Upper lobe of left lung (tissue), 4 donors: ENCODE results near the gene FBF1.

Source experiments
- CTCF ChIP-seq, 6 experiments: fragments of 450-650 bp in 4 of 6; fragments of 200-600 bp in 2 of 6; sonication (generic) in 2 of 6; IDR thresholded peaks; one replicate each; pipeline ENCODE4 v1.5.1; 2016 to 2019; ENCODE audit warnings: antibody characterized with exemption in 6 of 6
- POLR2A ChIP-seq, 4 donors: fragments of 450-650 bp; IDR thresholded peaks; one replicate each; pipeline ENCODE4 v1.5.1; 2016 to 2017; ENCODE audit warnings: antibody characterized with exemption in 4 of 4, mild to moderate bottlenecking in 2 of 4

DNA sequence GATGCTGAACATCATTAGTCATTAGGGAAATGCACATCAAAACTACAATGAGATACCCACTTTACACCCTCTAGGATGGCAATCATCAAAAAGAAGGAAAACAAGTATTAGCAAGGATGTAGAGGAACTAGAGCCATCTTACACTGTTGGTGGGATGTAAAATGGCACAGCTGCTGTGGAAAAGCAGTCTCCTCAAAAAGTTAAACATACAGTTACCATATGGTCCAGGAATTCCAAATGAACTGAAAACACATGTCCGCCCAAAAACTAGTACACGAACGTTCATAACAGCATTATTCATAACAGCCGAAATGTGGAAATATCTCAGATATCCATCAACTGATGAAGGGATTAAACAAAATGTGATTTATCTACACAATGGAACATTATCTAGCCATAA is 7.0 kb downstream of the FBF1 start:
- no peak for TF ChIP-seq CTCF (IDR thresholded peaks at IDR 0.05)
- TF ChIP-seq POLR2A (IDR thresholded peaks at IDR 0.05): no peak
